ENCODE data around the gene C1orf122. TPM values are rescaled to one million over a fixed set of nuclear protein-coding genes. Genes with fewer than 3 reads are reported as not detected.

Gene C1orf122
- total and polyA plus RNA-seq, 2 of the 13 experiments (the other 11 are each of a cell fraction or from before 2014, with no cell fraction given), result 18.7 to 40.6 TPM

DNA sequence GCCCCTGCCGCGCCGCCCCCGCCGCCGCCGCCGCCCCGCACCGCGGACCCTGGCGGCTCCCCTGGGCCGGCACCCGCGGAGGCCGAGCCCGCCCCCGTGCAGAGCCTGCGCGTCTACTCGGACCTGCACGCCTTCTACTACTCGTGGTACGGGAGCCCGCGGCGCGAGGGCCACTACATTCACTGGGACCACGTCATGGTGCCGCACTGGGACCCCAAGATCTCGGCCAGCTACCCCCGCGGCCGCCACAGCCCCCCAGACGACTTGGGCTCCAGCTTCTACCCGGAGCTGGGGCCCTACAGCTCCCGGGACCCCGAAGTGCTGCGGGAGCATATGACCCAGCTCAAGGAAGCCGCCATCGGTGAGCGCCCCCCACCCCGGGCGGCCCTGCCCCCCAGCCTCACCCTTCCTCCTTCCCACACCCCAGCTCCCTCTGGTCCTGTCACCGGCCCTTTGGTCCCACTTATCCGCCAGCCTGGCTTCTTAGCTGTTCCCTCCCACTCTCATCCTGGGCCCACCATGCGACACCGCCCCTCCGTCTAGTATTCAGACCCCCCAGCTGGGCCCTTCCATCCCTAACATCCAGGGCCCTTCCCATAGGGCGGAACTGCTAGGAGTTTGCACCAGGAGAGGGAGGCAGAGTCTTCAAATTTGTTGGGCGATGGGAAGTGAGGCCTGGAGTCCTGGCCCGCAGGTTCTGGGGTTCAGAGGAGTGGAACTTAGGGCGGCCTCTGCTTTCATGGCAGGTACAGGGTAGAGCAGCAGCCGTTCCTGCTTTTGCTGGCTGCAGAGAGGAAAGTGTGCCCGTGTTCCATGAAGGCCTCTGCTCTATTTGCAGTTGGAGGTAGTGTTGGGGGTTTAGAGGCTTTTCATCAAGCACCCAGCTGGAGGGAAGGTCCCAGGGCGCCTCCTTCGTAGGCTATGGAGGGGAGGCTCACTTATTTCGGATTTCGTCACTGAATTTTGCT lies 12.9 kb upstream of the C1orf122 start (continued):
- TF ChIP-seq HMGA1 (CRISPR knock-in tag; conservative IDR thresholded peaks at IDR 0.05) (no peak), ZBTB21 (CRISPR knock-in tag; IDR thresholded peaks at IDR 0.05) (no peak), PHB2 (IDR thresholded peaks at IDR 0.05; ENCODE audit: partially characterized antibody) (no peak), ZNF672 (CRISPR knock-in tag; IDR thresholded peaks at IDR 0.05) (no peak), SRSF4 (IDR thresholded peaks at IDR 0.05; ENCODE audit: low read depth, low read length, poor library complexity, severe bottlenecking) (no peak), ZC3H13 (CRISPR knock-in tag; IDR thresholded peaks at IDR 0.05) (no peak), FOXK1 (CRISPR knock-in tag; IDR thresholded peaks at IDR 0.05; ENCODE audit: borderline replicate concordance, low read depth) (no peak), ZMYM3 (CRISPR knock-in tag; IDR thresholded peaks at IDR 0.05) (no peak), ARNT (IDR thresholded peaks at IDR 0.05) (no peak), ATF1 (CRISPR knock-in tag; IDR thresholded peaks at IDR 0.05) (no peak)
- TF ChIP-seq, protein P1, sequence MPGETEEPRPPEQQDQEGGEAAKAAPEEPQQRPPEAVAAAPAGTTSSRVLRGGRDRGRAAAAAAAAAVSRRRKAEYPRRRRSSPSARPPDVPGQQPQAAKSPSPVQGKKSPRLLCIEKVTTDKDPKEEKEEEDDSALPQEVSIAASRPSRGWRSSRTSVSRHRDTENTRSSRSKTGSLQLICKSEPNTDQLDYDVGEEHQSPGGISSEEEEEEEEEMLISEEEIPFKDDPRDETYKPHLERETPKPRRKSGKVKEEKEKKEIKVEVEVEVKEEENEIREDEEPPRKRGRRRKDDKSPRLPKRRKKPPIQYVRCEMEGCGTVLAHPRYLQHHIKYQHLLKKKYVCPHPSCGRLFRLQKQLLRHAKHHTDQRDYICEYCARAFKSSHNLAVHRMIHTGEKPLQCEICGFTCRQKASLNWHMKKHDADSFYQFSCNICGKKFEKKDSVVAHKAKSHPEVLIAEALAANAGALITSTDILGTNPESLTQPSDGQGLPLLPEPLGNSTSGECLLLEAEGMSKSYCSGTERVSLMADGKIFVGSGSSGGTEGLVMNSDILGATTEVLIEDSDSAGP (CRISPR knock-in tag; IDR thresholded peaks at IDR 0.05; ENCODE audit: borderline replicate concordance), result peak; percentile 13; the same call in 1 of the 2 replicates
- TF ChIP-seq, protein P2, sequence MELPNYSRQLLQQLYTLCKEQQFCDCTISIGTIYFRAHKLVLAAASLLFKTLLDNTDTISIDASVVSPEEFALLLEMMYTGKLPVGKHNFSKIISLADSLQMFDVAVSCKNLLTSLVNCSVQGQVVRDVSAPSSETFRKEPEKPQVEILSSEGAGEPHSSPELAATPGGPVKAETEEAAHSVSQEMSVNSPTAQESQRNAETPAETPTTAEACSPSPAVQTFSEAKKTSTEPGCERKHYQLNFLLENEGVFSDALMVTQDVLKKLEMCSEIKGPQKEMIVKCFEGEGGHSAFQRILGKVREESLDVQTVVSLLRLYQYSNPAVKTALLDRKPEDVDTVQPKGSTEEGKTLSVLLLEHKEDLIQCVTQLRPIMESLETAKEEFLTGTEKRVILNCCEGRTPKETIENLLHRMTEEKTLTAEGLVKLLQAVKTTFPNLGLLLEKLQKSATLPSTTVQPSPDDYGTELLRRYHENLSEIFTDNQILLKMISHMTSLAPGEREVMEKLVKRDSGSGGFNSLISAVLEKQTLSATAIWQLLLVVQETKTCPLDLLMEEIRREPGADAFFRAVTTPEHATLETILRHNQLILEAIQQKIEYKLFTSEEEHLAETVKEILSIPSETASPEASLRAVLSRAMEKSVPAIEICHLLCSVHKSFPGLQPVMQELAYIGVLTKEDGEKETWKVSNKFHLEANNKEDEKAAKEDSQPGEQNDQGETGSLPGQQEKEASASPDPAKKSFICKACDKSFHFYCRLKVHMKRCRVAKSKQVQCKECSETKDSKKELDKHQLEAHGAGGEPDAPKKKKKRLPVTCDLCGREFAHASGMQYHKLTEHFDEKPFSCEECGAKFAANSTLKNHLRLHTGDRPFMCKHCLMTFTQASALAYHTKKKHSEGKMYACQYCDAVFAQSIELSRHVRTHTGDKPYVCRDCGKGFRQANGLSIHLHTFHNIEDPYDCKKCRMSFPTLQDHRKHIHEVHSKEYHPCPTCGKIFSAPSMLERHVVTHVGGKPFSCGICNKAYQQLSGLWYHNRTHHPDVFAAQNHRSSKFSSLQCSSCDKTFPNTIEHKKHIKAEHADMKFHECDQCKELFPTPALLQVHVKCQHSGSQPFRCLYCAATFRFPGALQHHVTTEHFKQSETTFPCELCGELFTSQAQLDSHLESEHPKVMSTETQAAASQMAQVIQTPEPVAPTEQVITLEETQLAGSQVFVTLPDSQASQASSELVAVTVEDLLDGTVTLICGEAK (IDR thresholded peaks at IDR 0.05), result no peak
- TF ChIP-seq, protein P2 (CRISPR knock-in tag; IDR thresholded peaks at IDR 0.05), result peak; percentile 39; the same call in 1 of the 2 replicates
- TF ChIP-seq, protein P3, sequence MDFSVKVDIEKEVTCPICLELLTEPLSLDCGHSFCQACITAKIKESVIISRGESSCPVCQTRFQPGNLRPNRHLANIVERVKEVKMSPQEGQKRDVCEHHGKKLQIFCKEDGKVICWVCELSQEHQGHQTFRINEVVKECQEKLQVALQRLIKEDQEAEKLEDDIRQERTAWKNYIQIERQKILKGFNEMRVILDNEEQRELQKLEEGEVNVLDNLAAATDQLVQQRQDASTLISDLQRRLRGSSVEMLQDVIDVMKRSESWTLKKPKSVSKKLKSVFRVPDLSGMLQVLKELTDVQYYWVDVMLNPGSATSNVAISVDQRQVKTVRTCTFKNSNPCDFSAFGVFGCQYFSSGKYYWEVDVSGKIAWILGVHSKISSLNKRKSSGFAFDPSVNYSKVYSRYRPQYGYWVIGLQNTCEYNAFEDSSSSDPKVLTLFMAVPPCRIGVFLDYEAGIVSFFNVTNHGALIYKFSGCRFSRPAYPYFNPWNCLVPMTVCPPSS (IDR thresholded peaks at IDR 0.05), result no peak
- TF ChIP-seq, protein P4, sequence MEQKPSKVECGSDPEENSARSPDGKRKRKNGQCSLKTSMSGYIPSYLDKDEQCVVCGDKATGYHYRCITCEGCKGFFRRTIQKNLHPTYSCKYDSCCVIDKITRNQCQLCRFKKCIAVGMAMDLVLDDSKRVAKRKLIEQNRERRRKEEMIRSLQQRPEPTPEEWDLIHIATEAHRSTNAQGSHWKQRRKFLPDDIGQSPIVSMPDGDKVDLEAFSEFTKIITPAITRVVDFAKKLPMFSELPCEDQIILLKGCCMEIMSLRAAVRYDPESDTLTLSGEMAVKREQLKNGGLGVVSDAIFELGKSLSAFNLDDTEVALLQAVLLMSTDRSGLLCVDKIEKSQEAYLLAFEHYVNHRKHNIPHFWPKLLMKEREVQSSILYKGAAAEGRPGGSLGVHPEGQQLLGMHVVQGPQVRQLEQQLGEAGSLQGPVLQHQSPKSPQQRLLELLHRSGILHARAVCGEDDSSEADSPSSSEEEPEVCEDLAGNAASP (CRISPR knock-in tag; IDR thresholded peaks at IDR 0.05; ENCODE audit: borderline replicate concordance), result no peak
